Measurements from ENCODE around the gene MYO18B. TPM values are rescaled to one million over a fixed set of nuclear protein-coding genes. Genes with fewer than 3 reads are reported as not detected.

Gene MYO18B
- total and polyA plus RNA-seq, 2 donors (not counting 3 experiments of a cell fraction or from before 2014, with no cell fraction given), result 0.01 TPM; not detected in 1

- no peaks in the 10 kb centered on the region for H3K79me2 ChIP-seq (ENCODE audit: control insufficient read depth, insufficient read depth, low read length)
- BruUV-seq (replicated peaks), result no TSS peak
- dilution Hi-C loops (cut with MboI; ENCODE audit: extremely low pct_ligation_motif_present, low sequenced_read_pairs), result no loop called here
These were observed 293.5 kb downstream of the MYO18B start for GRCh38 chr22:26035523-26035922.

More at GRCh38 chr22:26035523-26035922, 293.5 kb downstream of the MYO18B start:
- Histone ChIP-seq H4K20me1 (replicated peaks; ENCODE audit: control insufficient read depth, extremely low read depth, insufficient read depth, low read length) (no peaks in the 10 kb centered on the region), H3K27me3 (ENCODE audit: control insufficient read depth in 2 of 2, insufficient read depth in 2 of 2, low read length in 2 of 2) (no peaks in the 10 kb centered on the region), H3K9ac (replicated peaks; ENCODE audit: extremely low read depth, insufficient read depth, low read length) (no peak overlapping the region), H3K4me3 (replicated peaks in 1 of 3; ENCODE audit: insufficient read depth in 1 of 3, low read depth in 1 of 3, low read length in 3 of 3) (no peak overlapping the region), H3K27ac (ENCODE audit: insufficient read depth, low read depth, low read length) (no peak overlapping the region), H3K36me3 (ENCODE audit: control insufficient read depth in 2 of 2, extremely low read depth in 1 of 2, insufficient read depth in 2 of 2, low read length in 2 of 2) (no peaks in the 10 kb centered on the region), H3K4me1 (ENCODE audit: control insufficient read depth, extremely low read depth, insufficient read depth, low read length) (no peaks in the 10 kb centered on the region), H3K9me1 (replicated peaks; ENCODE audit: control insufficient read depth, extremely low read depth, insufficient read depth, low read length) (no peaks in the 10 kb centered on the region), H2AFZ (ENCODE audit: low read depth, low read length) (no peak overlapping the region), H3K4me2 (ENCODE audit: insufficient read depth, low read length) (no peak overlapping the region), H3K9me3 (replicated peaks; ENCODE audit: control insufficient read depth, insufficient read depth, low read length) (peaks cover 21% of the 10 kb centered on the region)
- TF ChIP-seq CTCF (IDR thresholded peaks at IDR 0.05; ENCODE audit: extremely low read depth in 1 of 2, insufficient read depth in 1 of 2, low read depth in 1 of 2, low read length in 2 of 2), result no peak
- no peak for TF ChIP-seq MYC (IDR thresholded peaks at IDR 0.05; ENCODE audit: low read depth, low read length)
- no peak for TF ChIP-seq JUN (IDR thresholded peaks at IDR 0.05; ENCODE audit: borderline replicate concordance, insufficient read depth, insufficient read length, low read depth)
- TF ChIP-seq POLR2A (IDR thresholded peaks at IDR 0.05; ENCODE audit: low read depth, low read length), result no peak
- no peak for TF ChIP-seq GATA2 (IDR thresholded peaks at IDR 0.05; ENCODE audit: insufficient read depth, insufficient read length, low read depth, low read length)
- no peak for TF ChIP-seq MAX (IDR thresholded peaks at IDR 0.05; ENCODE audit: insufficient read depth, insufficient read length)
- TF ChIP-seq FOS (IDR thresholded peaks at IDR 0.05; ENCODE audit: borderline replicate concordance, insufficient read depth, low read length), result no peak
- no peak for TF ChIP-seq POLR2AphosphoS5 (IDR thresholded peaks at IDR 0.05; ENCODE audit: insufficient read depth, low read depth, low read length)
- no peak for TF ChIP-seq EZH2 (IDR thresholded peaks at IDR 0.05; ENCODE audit: borderline replicate concordance, low read depth, low read length, severe bottlenecking)
- no peak for DNase-seq (ENCODE audit: low read depth, low spot score)
- POLR2A ChIA-PET, result no interaction called here
- intact Hi-C loops (cut with micrococcal nuclease), result no loop called here
- FAIRE-seq, result no peak
- CTCF ChIA-PET, result no interaction called here

Data from endothelial cell of umbilical vein (primary cell).